ENCODE data around the gene ATP10B.

GRCh38 chr5:160565376-160565775, 286.6 kb downstream of the ATP10B start:
- TF ChIP-seq CTCF (IDR thresholded peaks at IDR 0.05; ENCODE audit: insufficient read depth, low read length, poor library complexity, severe bottlenecking) (no peak), EZH2phosphoT487 (conservative IDR thresholded peaks at IDR 0.05; ENCODE audit: low read length) (no peak)
